Panc1 (cell line): ENCODE data around the gene ANKRD26. TPM values are rescaled to one million over a fixed set of nuclear protein-coding genes. Genes with fewer than 3 reads are reported as not detected.

Experiments
- ATAC-seq: fragments of 200-7000 bp; cut with Tn5 transposase; 2 replicates; pipeline ENCODE4 v1.9.1; 2020; ENCODE audit warnings: mild to moderate bottlenecking, moderate library complexity
- BruUV-seq: library from RNA; stranded (reverse); fragments of 400-500 nt; replicated peaks from 2 replicates; lab custom pipeline; 2021; lab: Mats Ljungman, UMichigan
- CTCF ChIA-PET: fragments of 300-600 bp; sonication (Branson Sonifier 250); formaldehyde crosslinking; loops from one replicate; lab custom pipeline; 2022; ENCODE audit warnings: antibody characterized with exemption; lab: Charles Lee
- POLR2A ChIA-PET: fragments of 300-600 bp; sonication (Branson Sonifier 250); formaldehyde crosslinking; loops from one replicate; lab custom pipeline; 2022; ENCODE audit warnings: antibody characterized with exemption; lab: Charles Lee
- DNase-seq: peaks from one replicate; pipeline ENCODE4 v3.0.0-alpha.2; 2010; ENCODE audit warnings: low read depth, low spot score
- H3K27ac ChIP-seq: 2 replicates; pipeline ENCODE4 v1.5.1; 2011; ENCODE audit warnings: mild to moderate bottlenecking, low read length, inconsistent platforms
- H3K27me3 ChIP-seq: fragments of 200-500 bp; sonication (Bioruptor generic); 2 replicates; pipeline ENCODE4 v1.6.0; 2014; ENCODE audit warnings: low read length, inconsistent platforms; ENCODE audit not compliant: control insufficient read depth, insufficient read depth
- H3K36me3 ChIP-seq: fragments of 200-500 bp; sonication (Bioruptor generic); 2 replicates; pipeline ENCODE4 v1.5.1; 2014; ENCODE audit warnings: inconsistent platforms, mild to moderate bottlenecking, low read length, moderate library complexity; ENCODE audit not compliant: control insufficient read depth, insufficient read depth
- H3K4me1 ChIP-seq: 2 replicates; pipeline ENCODE4 v1.5.1; 2011; ENCODE audit warnings: inconsistent platforms, mild to moderate bottlenecking, low read length, moderate library complexity; ENCODE audit not compliant: control insufficient read depth, insufficient read depth
- H3K4me3 ChIP-seq, 2 experiments: 2 replicates each; pipeline ENCODE4 v1.5.1; 2011 to 2012; ENCODE audit warnings: low read depth in 2 of 2, low read length in 2 of 2, mild to moderate bottlenecking in 2 of 2, inconsistent platforms in 1 of 2, moderate library complexity in 1 of 2
- H3K9me3 ChIP-seq: fragments of 200-500 bp; sonication (Bioruptor generic); 2 replicates; pipeline ENCODE4 v1.5.1; 2014; ENCODE audit warnings: low read depth, mild to moderate bottlenecking, inconsistent platforms, low read length, moderate library complexity; ENCODE audit not compliant: control insufficient read depth, insufficient read depth
- CTCF ChIP-seq: fragments of 450-650 bp; IDR thresholded peaks from 2 replicates; pipeline ENCODE4 v1.5.1; 2017; ENCODE audit warnings: mild to moderate bottlenecking
- POLR2AphosphoS5 ChIP-seq: IDR thresholded peaks from 2 replicates; pipeline ENCODE4 v1.6.1; 2012; ENCODE audit warnings: mild to moderate bottlenecking, low read depth, low read length, moderate library complexity
- REST ChIP-seq, 2 experiments: IDR thresholded peaks; 2 replicates each; pipeline ENCODE4 v1.6.1; 2011 to 2012; ENCODE audit warnings: low read depth in 2 of 2, control low read depth in 1 of 2, low read length in 1 of 2, mild to moderate bottlenecking in 1 of 2, moderate library complexity in 1 of 2; ENCODE audit not compliant: insufficient read depth in 1 of 2
- SIN3A ChIP-seq: IDR thresholded peaks from 2 replicates; pipeline ENCODE4 v1.6.1; 2012; ENCODE audit warnings: low read depth, mild to moderate bottlenecking, low read length, moderate library complexity, borderline replicate concordance; ENCODE audit not compliant: insufficient read depth
- TCF7L2 ChIP-seq: IDR thresholded peaks from 2 replicates; pipeline ENCODE4 v1.6.1; 2011; ENCODE audit warnings: mild to moderate bottlenecking, low read depth, low read length, inconsistent platforms
- in situ Hi-C: cut with HindIII; loops from 2 replicates; pipeline ENCODE4 v1.10.0; 2016; ENCODE audit warnings: low sequenced_read_pairs, low pct_unique_long_range_greater_than_20kb
- intact Hi-C: fragments of 100-400 bp; cut with micrococcal nuclease; formaldehyde crosslinking; loops from one replicate; pipeline ENCODE4 v1.10.0; 2022; ENCODE audit not compliant: unreplicated experiment
- total RNA-seq: library from RNA; stranded (reverse); gene quantifications from one replicate; pipeline ENCODE4 v1.2.1, GENCODE V29; 2021; ENCODE audit not compliant: unreplicated experiment

ANKRD26 gene
- total RNA-seq, 1 experiment from 2014 or later: 6.9 TPM

- ChIA-PET CTCF (no interaction called here), POLR2A (no interaction called here)
- TF ChIP-seq CTCF: no peak
- TF ChIP-seq SIN3A: no peak
- no peak for TF ChIP-seq TCF7L2
- no peak for TF ChIP-seq REST (IDR thresholded peaks at IDR 0.05; ENCODE audit: insufficient read depth in 1 of 2, low read depth in 2 of 2, low read length in 1 of 2)
- no peak for TF ChIP-seq POLR2AphosphoS5
- no peaks in the 10 kb centered on the region for H3K27me3 ChIP-seq
- ATAC-seq: no peak
- DNase-seq: no peak
- intact Hi-C loops: no loop called here
- H3K4me3 ChIP-seq: no peak overlapping the region
- no peaks in the 10 kb centered on the region for H3K36me3 ChIP-seq
- in situ Hi-C loops: no loop called here
- H3K27ac ChIP-seq: no peak overlapping the region
- H3K4me1 ChIP-seq: no peaks in the 10 kb centered on the region
- H3K9me3 ChIP-seq: no peaks in the 10 kb centered on the region
- no TSS peak for BruUV-seq
Measured at GRCh38 chr10:26994743-26995142, 105.6 kb downstream of the ANKRD26 start.

- in situ Hi-C loops (no loop called here), intact Hi-C loops (no loop called here)
- no peak overlapping the region for H3K4me3 ChIP-seq
- ATAC-seq (no peak), DNase-seq (no peak)
- ChIA-PET CTCF (no interaction called here), POLR2A (no interaction called here)
- no peaks in the 10 kb centered on the region for H3K36me3 ChIP-seq
- H3K27me3 ChIP-seq: no peaks in the 10 kb centered on the region
- no TSS peak for BruUV-seq
- no peak overlapping the region for H3K27ac ChIP-seq
- H3K9me3 ChIP-seq: no peaks in the 10 kb centered on the region
- TF ChIP-seq REST (IDR thresholded peaks at IDR 0.05; ENCODE audit: insufficient read depth in 1 of 2, low read depth in 2 of 2, low read length in 1 of 2) (no peak), POLR2AphosphoS5 (no peak), SIN3A (no peak), TCF7L2 (no peak), CTCF (no peak)
- H3K4me1 ChIP-seq: no peaks in the 10 kb centered on the region
Measured at GRCh38 chr10:26987851-26988250, 112.4 kb downstream of the ANKRD26 start.
